Activated CD8-positive, alpha-beta memory T cell treated with anti-CD3 and anti-CD28 coated beads for 24 hours (primary cell): ENCODE data around the gene SPTBN5.

Experiments
- DNase-seq: peaks from one replicate; pipeline ENCODE4 v3.0.0-alpha.2; 2020

SPTBN5 gene

GRCh38 chr15:41861736-41862356, 32.0 kb downstream of the SPTBN5 start:
- DNase-seq, result no peak

- no peak for DNase-seq
Observed at GRCh38 chr15:41860049-41860828, 33.6 kb downstream of the SPTBN5 start.

GRCh38 chr15:41858756-41859155, 35.1 kb downstream of the SPTBN5 start:
- DNase-seq, result no peak

GRCh38 chr15:41857316-41857715, 36.5 kb downstream of the SPTBN5 start:
- DNase-seq, result no peak

- no peak for DNase-seq
Observed at GRCh38 chr15:41856716-41857115, 37.1 kb downstream of the SPTBN5 start.

- DNase-seq, result no peak
Observed at GRCh38 chr15:41856262-41856661, 37.6 kb downstream of the SPTBN5 start.

GRCh38 chr15:41855261-41855961, 38.4 kb downstream of the SPTBN5 start:
- DNase-seq, result no peak

- DNase-seq, result no peak
Observed at GRCh38 chr15:41854443-41854842, 39.4 kb downstream of the SPTBN5 start.

- no peak for DNase-seq
Observed at GRCh38 chr15:41853831-41854230, 40.0 kb downstream of the SPTBN5 start.

- no peak for DNase-seq
Observed at GRCh38 chr15:41852736-41853590, 40.9 kb downstream of the SPTBN5 start.

GRCh38 chr15:41851755-41852370, 42.0 kb downstream of the SPTBN5 start:
- no peak for DNase-seq

- no peak for DNase-seq
Observed at GRCh38 chr15:41851167-41851523, 42.7 kb downstream of the SPTBN5 start.

GRCh38 chr15:41850482-41851166, 43.2 kb downstream of the SPTBN5 start:
- no peak for DNase-seq

GRCh38 chr15:41849861-41850260, 44.0 kb downstream of the SPTBN5 start:
- no peak for DNase-seq

GRCh38 chr15:41849204-41849603, 44.6 kb downstream of the SPTBN5 start:
- DNase-seq, result no peak

GRCh38 chr15:41848631-41849030, 45.2 kb downstream of the SPTBN5 start:
- DNase-seq, result no peak

- DNase-seq, result no peak
Observed at GRCh38 chr15:41847981-41848380, 45.9 kb downstream of the SPTBN5 start.

- DNase-seq, result no peak
Observed at GRCh38 chr15:41847206-41847605, 46.6 kb downstream of the SPTBN5 start.

GRCh38 chr15:41844814-41845213, 49.0 kb downstream of the SPTBN5 start:
- DNase-seq, result no peak

GRCh38 chr15:41843571-41843970, 50.3 kb downstream of the SPTBN5 start:
- DNase-seq, result no peak

- no peak for DNase-seq
Observed at GRCh38 chr15:41842229-41842628, 51.6 kb downstream of the SPTBN5 start.

GRCh38 chr15:41841131-41841530, 52.7 kb downstream of the SPTBN5 start:
- no peak for DNase-seq
